Panc1 (cell line): Measurements from ENCODE around the gene TNS2. TPM values are rescaled to one million over a fixed set of nuclear protein-coding genes. Genes with fewer than 3 reads are reported as not detected.
"Not testable (repeated sequence)": the region's sequence is repeated elsewhere in the genome, so short reads cannot be mapped to it uniquely, and the experiment has no call there.

Source experiments
- ATAC-seq: fragments of 200-7000 bp; cut with Tn5 transposase; 2 replicates; pipeline ENCODE4 v1.9.1; 2020; ENCODE audit warnings: mild to moderate bottlenecking, moderate library complexity
- BruUV-seq: library from RNA; stranded (reverse); fragments of 400-500 nt; replicated peaks from 2 replicates; lab custom pipeline; 2021; lab: Mats Ljungman, UMichigan
- CTCF ChIA-PET: fragments of 300-600 bp; sonication (Branson Sonifier 250); formaldehyde crosslinking; loops from one replicate; lab custom pipeline; 2022; ENCODE audit warnings: antibody characterized with exemption; lab: Charles Lee
- POLR2A ChIA-PET: fragments of 300-600 bp; sonication (Branson Sonifier 250); formaldehyde crosslinking; loops from one replicate; lab custom pipeline; 2022; ENCODE audit warnings: antibody characterized with exemption; lab: Charles Lee
- DNase-seq: peaks from one replicate; pipeline ENCODE4 v3.0.0-alpha.2; 2010; ENCODE audit warnings: low read depth, low spot score
- H3K27ac ChIP-seq: 2 replicates; pipeline ENCODE4 v1.5.1; 2011; ENCODE audit warnings: mild to moderate bottlenecking, low read length, inconsistent platforms
- H3K27me3 ChIP-seq: fragments of 200-500 bp; sonication (Bioruptor generic); 2 replicates; pipeline ENCODE4 v1.6.0; 2014; ENCODE audit warnings: low read length, inconsistent platforms; ENCODE audit not compliant: control insufficient read depth, insufficient read depth
- H3K36me3 ChIP-seq: fragments of 200-500 bp; sonication (Bioruptor generic); 2 replicates; pipeline ENCODE4 v1.5.1; 2014; ENCODE audit warnings: inconsistent platforms, mild to moderate bottlenecking, low read length, moderate library complexity; ENCODE audit not compliant: control insufficient read depth, insufficient read depth
- H3K4me1 ChIP-seq: 2 replicates; pipeline ENCODE4 v1.5.1; 2011; ENCODE audit warnings: inconsistent platforms, mild to moderate bottlenecking, low read length, moderate library complexity; ENCODE audit not compliant: control insufficient read depth, insufficient read depth
- H3K4me3 ChIP-seq, 2 experiments: 2 replicates each; pipeline ENCODE4 v1.5.1; 2011 to 2012; ENCODE audit warnings: low read depth in 2 of 2, low read length in 2 of 2, mild to moderate bottlenecking in 2 of 2, inconsistent platforms in 1 of 2, moderate library complexity in 1 of 2
- H3K9me3 ChIP-seq: fragments of 200-500 bp; sonication (Bioruptor generic); 2 replicates; pipeline ENCODE4 v1.5.1; 2014; ENCODE audit warnings: low read depth, mild to moderate bottlenecking, inconsistent platforms, low read length, moderate library complexity; ENCODE audit not compliant: control insufficient read depth, insufficient read depth
- CTCF ChIP-seq: fragments of 450-650 bp; IDR thresholded peaks from 2 replicates; pipeline ENCODE4 v1.5.1; 2017; ENCODE audit warnings: mild to moderate bottlenecking
- POLR2AphosphoS5 ChIP-seq: IDR thresholded peaks from 2 replicates; pipeline ENCODE4 v1.6.1; 2012; ENCODE audit warnings: mild to moderate bottlenecking, low read depth, low read length, moderate library complexity
- REST ChIP-seq, 2 experiments: IDR thresholded peaks; 2 replicates each; pipeline ENCODE4 v1.6.1; 2011 to 2012; ENCODE audit warnings: low read depth in 2 of 2, control low read depth in 1 of 2, low read length in 1 of 2, mild to moderate bottlenecking in 1 of 2, moderate library complexity in 1 of 2; ENCODE audit not compliant: insufficient read depth in 1 of 2
- SIN3A ChIP-seq: IDR thresholded peaks from 2 replicates; pipeline ENCODE4 v1.6.1; 2012; ENCODE audit warnings: low read depth, mild to moderate bottlenecking, low read length, moderate library complexity, borderline replicate concordance; ENCODE audit not compliant: insufficient read depth
- TCF7L2 ChIP-seq: IDR thresholded peaks from 2 replicates; pipeline ENCODE4 v1.6.1; 2011; ENCODE audit warnings: mild to moderate bottlenecking, low read depth, low read length, inconsistent platforms
- in situ Hi-C: cut with HindIII; loops from 2 replicates; pipeline ENCODE4 v1.10.0; 2016; ENCODE audit warnings: low sequenced_read_pairs, low pct_unique_long_range_greater_than_20kb
- intact Hi-C: fragments of 100-400 bp; cut with micrococcal nuclease; formaldehyde crosslinking; loops from one replicate; pipeline ENCODE4 v1.10.0; 2022; ENCODE audit not compliant: unreplicated experiment
- total RNA-seq: library from RNA; stranded (reverse); gene quantifications from one replicate; pipeline ENCODE4 v1.2.1, GENCODE V29; 2021; ENCODE audit not compliant: unreplicated experiment

TNS2 gene
- total RNA-seq, 1 experiment from 2014 or later: 48.1 TPM

GRCh38 chr12:53094394-53094787 lies 44.5 kb downstream of the TNS2 start:
- Histone ChIP-seq H3K4me3 (no peak overlapping the region), H3K9me3 (no peaks in the 10 kb centered on the region), H3K36me3 (no peaks in the 10 kb centered on the region), H3K4me1 (peaks cover 17% of the 10 kb centered on the region), H3K27me3 (no peaks in the 10 kb centered on the region), H3K27ac (no peak overlapping the region)
- no TSS peak for BruUV-seq
- DNase-seq (no peak), ATAC-seq (no peak)
- TF ChIP-seq POLR2AphosphoS5 (no peak), TCF7L2 (no peak), CTCF (no peak), SIN3A (no peak), REST (IDR thresholded peaks at IDR 0.05; ENCODE audit: insufficient read depth in 1 of 2, low read depth in 2 of 2, low read length in 1 of 2) (no peak)
- in situ Hi-C loops: no loop called here
- ChIA-PET POLR2A (no interaction called here), CTCF (interaction anchor here (0.7 kb wide), 1 partner anchor 1491 kb away, joined by 9 read pairs; no protein-coding TSS in a partner anchor)
- intact Hi-C loops: no loop called here

- H3K27me3 ChIP-seq, H3K27ac ChIP-seq, H3K36me3 ChIP-seq, in situ Hi-C loops, H3K9me3 ChIP-seq, BruUV-seq, ATAC-seq, intact Hi-C loops, DNase-seq, H3K4me3 ChIP-seq: not testable (repeated sequence)
- H3K4me1 ChIP-seq: peaks cover 17% of the 10 kb centered on the region
- CTCF ChIA-PET: interaction anchor here (0.7 kb wide), 1 partner anchor 1491 kb away, joined by 9 read pairs; no protein-coding TSS in a partner anchor
- POLR2A ChIA-PET: interaction anchor here (0.6 kb wide), 1 partner anchor 9 kb away, joined by 12 read pairs; no protein-coding TSS in a partner anchor
Measured at GRCh38 chr12:53094796-53095595, 45.1 kb downstream of the TNS2 start.

GRCh38 chr12:53095596-53095895 lies 45.7 kb downstream of the TNS2 start:
- POLR2A ChIA-PET: interaction anchor here (0.6 kb wide), 1 partner anchor 9 kb away, joined by 12 read pairs; no protein-coding TSS in a partner anchor
- intact Hi-C loops, H3K4me3 ChIP-seq, H3K27ac ChIP-seq, ATAC-seq, H3K27me3 ChIP-seq, CTCF ChIA-PET, in situ Hi-C loops, H3K9me3 ChIP-seq, BruUV-seq, DNase-seq, H3K36me3 ChIP-seq: not testable (repeated sequence)
- H3K4me1 ChIP-seq: peaks cover 17% of the 10 kb centered on the region
